B cell (primary cell): ENCODE results near the gene NELFA. TPM values are rescaled to one million over a fixed set of nuclear protein-coding genes. Genes with fewer than 3 reads are reported as not detected.

Experiments
- ATAC-seq: fragments of 200-7000 bp; cut with Tn5 transposase; one replicate; pipeline ENCODE4 v1.10.0; 2021; ENCODE audit warnings: low read depth, mild to moderate bottlenecking, moderate number of reproducible peaks, moderate library complexity
- CTCF ChIA-PET: fragments of 350-600 bp; sonication (Branson Sonifier 250); formaldehyde crosslinking; loops from one replicate; lab custom pipeline; 2021; ENCODE audit warnings: antibody characterized with exemption, inconsistent platforms; lab: Charles Lee
- POLR2A ChIA-PET: fragments of 350-600 bp; sonication (Branson Sonifier 250); formaldehyde crosslinking; loops from one replicate; lab custom pipeline; 2021; ENCODE audit warnings: antibody characterized with exemption; lab: Charles Lee
- DNase-seq: peaks from one replicate; pipeline ENCODE4 v3.0.0; 2013
- H2AFZ ChIP-seq: 2 replicates; pipeline ENCODE4 v1.6.1; 2012; ENCODE audit warnings: mild to moderate bottlenecking, low read depth, low read length; ENCODE audit not compliant: insufficient read depth, poor library complexity, severe bottlenecking
- H3K27ac ChIP-seq, 2 donors: 1 replicate in 1 of 2; 2 replicates in 1 of 2; pipeline ENCODE4 v1.5.1; 2012 to 2013; ENCODE audit warnings: low read length in 2 of 2, mild to moderate bottlenecking in 2 of 2, moderate library complexity in 1 of 2
- H3K27me3 ChIP-seq, 4 experiments: fragments of 200-600 bp in 1 of 4; sonication (generic) in 1 of 4; replicated peaks in 1 of 4; 1 replicate in 2 of 4; 2 replicates in 2 of 4; pipeline versions ENCODE4 v1.6.1 to v1.7.0; 2013 to 2016; ENCODE audit warnings: low read length in 3 of 4, mild to moderate bottlenecking in 2 of 4, mixed read lengths in 1 of 4, moderate library complexity in 1 of 4; ENCODE audit not compliant: insufficient read depth in 4 of 4, control insufficient read depth in 3 of 4; ENCODE audit errors: control extremely low read depth in 1 of 4
- H3K36me3 ChIP-seq, 2 experiments: replicated peaks in 1 of 2; 1 replicate in 1 of 2; 2 replicates in 1 of 2; pipeline versions ENCODE4 v1.6.1 to v1.7.1; 2013; ENCODE audit warnings: low read length in 1 of 2; ENCODE audit not compliant: insufficient read depth in 2 of 2, control insufficient read depth in 1 of 2; ENCODE audit errors: control extremely low read depth in 1 of 2, extremely low read depth in 1 of 2
- H3K4me1 ChIP-seq, 2 donors: fragments of 200-600 bp in 1 of 2; sonication (generic) in 1 of 2; 1 replicate in 1 of 2; 2 replicates in 1 of 2; pipeline versions ENCODE4 v1.5.1 to v1.6.1; 2013 to 2017; ENCODE audit warnings: low read length in 2 of 2; ENCODE audit not compliant: control insufficient read depth in 2 of 2, insufficient read depth in 2 of 2
- H3K4me2 ChIP-seq: replicated peaks from 2 replicates; pipeline ENCODE3; 2012; ENCODE audit warnings: mild to moderate bottlenecking, low read depth, low read length; ENCODE audit not compliant: poor library complexity, severe bottlenecking
- H3K4me3 ChIP-seq, 5 experiments: fragments of 200-600 bp in 1 of 5; sonication (generic) in 1 of 5; 1 replicate in 3 of 5; 2 replicates in 2 of 5; pipeline versions ENCODE4 v1.5.1 to v1.7.0; 2011 to 2016; ENCODE audit warnings: low read length in 4 of 5, mild to moderate bottlenecking in 4 of 5, low read depth in 2 of 5, control low read depth in 1 of 5, moderate library complexity in 1 of 5; ENCODE audit not compliant: insufficient read depth in 1 of 5; ENCODE audit errors: control extremely low read depth in 1 of 5, extremely low read depth in 1 of 5
- H3K79me2 ChIP-seq: fragments of 200-600 bp; sonication (generic); one replicate; pipeline ENCODE4 v1.6.0; 2016; ENCODE audit warnings: low read length; ENCODE audit not compliant: control insufficient read depth, insufficient read depth
- H3K9ac ChIP-seq: fragments of 200-600 bp; sonication (generic); 2 replicates; pipeline ENCODE4 v1.6.1; 2017; ENCODE audit warnings: mild to moderate bottlenecking, low read length, moderate library complexity
- H3K9me3 ChIP-seq, 3 donors: one replicate each; pipeline versions ENCODE4 v1.6.1 to v1.7.1; 2013; ENCODE audit warnings: low read length in 2 of 3; ENCODE audit not compliant: control insufficient read depth in 2 of 3, insufficient read depth in 1 of 3; ENCODE audit errors: control extremely low read depth in 1 of 3
- H4K20me1 ChIP-seq: 2 replicates; pipeline ENCODE4 v1.6.0; 2012; ENCODE audit warnings: mild to moderate bottlenecking, low read length; ENCODE audit not compliant: insufficient read depth, control insufficient read depth, poor library complexity, severe bottlenecking
- H3K27ac Mint-ChIP-seq: one replicate; pipeline ENCODE4 v1.8.0; 2021; ENCODE audit warnings: mixed read lengths
- H3K27me3 Mint-ChIP-seq: one replicate; pipeline ENCODE4 v1.8.0; 2021; ENCODE audit warnings: mixed read lengths
- H3K4me1 Mint-ChIP-seq: one replicate; pipeline ENCODE4 v1.8.0; 2021; ENCODE audit warnings: mixed read lengths
- H3K4me3 Mint-ChIP-seq: one replicate; pipeline ENCODE4 v1.8.0; 2021; ENCODE audit warnings: mixed read lengths
- H3K9me3 Mint-ChIP-seq: one replicate; pipeline ENCODE4 v1.8.0; 2022; ENCODE audit warnings: mixed read lengths; ENCODE audit not compliant: insufficient read depth
- CTCF ChIP-seq: fragments of 200-600 bp; IDR thresholded peaks from one replicate; pipeline ENCODE4 v1.8.0; 2022; ENCODE audit warnings: antibody characterized with exemption, mild to moderate bottlenecking
- EZH2 ChIP-seq: IDR thresholded peaks from 2 replicates; pipeline ENCODE4 v1.6.1; 2012; ENCODE audit warnings: borderline replicate concordance, low read depth, mild to moderate bottlenecking, moderate library complexity, low read length; ENCODE audit not compliant: insufficient read depth, poor library complexity, severe bottlenecking
- WGBS: methylation state at CpG from one replicate; pipeline ENCODE4 v1.1.5; 2013; ENCODE audit warnings: missing lambda C conversion rate; ENCODE audit not compliant: insufficient coverage; 5-methylcytosine and 5-hydroxymethylcytosine counted together
- intact Hi-C: fragments of 100-400 bp; cut with micrococcal nuclease; formaldehyde crosslinking; loops from one replicate; pipeline ENCODE4 v1.10.0; 2022
- polyA plus RNA-seq: library from polyadenylated mRNA; depleted of rRNA; stranded (reverse); fragments of >200 nt; gene quantifications from 2 replicates; pipeline ENCODE4 v1.2.3, GENCODE V29; 2012
- total RNA-seq, 2 donors: library from RNA; stranded (reverse); fragments of 120-200 nt in 1 of 2; gene quantifications; 1 replicate in 1 of 2; 2 replicates in 1 of 2; pipeline versions ENCODE4 v1.2.3 to v1.2.4, GENCODE V29; 2013 to 2022

The NELFA gene
- total and polyA plus RNA-seq, 2 donors (not counting 1 experiment from before 2014, with no cell fraction given): 42.8 to 60.7 TPM

DNA sequence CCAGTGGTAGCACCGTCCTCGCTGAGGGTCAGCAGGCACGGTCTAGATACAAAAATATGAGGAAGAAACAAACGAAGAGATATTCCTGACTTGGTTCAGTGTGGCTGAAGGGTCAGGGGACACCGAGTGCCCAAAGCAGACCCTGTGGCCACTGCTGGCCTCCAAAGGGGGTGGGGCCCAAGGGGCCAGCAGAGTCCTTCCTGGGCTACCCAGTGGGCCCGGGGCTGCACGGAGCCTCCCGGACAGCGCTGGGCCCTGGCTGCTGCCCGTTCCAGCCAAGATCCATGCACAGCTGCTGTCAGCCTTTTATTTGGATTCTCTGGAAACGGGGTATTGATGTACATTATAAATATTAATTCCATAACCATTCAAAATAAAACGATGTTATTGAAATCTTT, 20.4 kb downstream of the NELFA start:
- no peak overlapping the region for H3K27ac ChIP-seq
- 92% methylated on average over 5 of the region's 12 CpGs for WGBS
- no peaks in the 10 kb centered on the region for H3K27me3 Mint-ChIP-seq

DNA sequence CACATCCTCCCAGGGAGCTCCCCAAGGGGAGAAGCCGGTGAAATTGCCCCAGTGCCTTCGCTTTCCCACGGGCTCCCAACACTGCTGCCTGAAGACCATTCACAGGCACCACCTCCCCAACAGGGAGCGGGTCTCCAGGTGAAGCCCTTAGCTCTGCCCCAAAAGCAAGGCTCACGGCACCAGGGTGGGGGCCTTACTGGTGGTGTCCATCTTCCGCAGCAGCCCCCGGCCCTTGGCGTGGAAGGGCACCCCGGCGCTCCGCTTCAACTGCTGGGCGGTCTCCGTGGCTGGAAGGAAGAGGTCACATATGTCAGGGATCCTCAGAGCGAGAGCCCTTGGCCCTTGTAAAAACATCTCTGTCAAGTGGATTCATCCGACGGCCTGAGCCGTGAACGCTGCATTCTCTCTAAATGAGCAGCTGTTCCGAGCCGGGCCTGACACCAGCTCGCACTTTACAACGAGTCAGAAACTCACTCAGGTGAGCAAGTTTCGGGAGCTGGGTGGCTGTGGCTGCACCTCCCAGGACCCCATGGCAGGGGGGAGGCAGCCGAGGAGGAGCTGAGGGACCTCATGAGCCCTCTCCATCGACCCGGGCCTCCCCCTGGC, 20.9 kb downstream of the NELFA start:
- WGBS: 96% methylated on average over 26 of the region's 26 CpGs
- Histone ChIP-seq H3K9me3 (no peaks in the 10 kb centered on the region), H3K36me3 (peaks cover 0 to 77% of the 10 kb centered on the region in 2 experiments), H4K20me1 (peaks cover 53% of the 10 kb centered on the region), H3K4me3 (no peak overlapping the region), H2AFZ (no peak overlapping the region), H3K27ac (no peak overlapping the region), H3K9ac (no peak overlapping the region), H3K4me1 (no peaks in the 10 kb centered on the region), H3K79me2 (peaks cover 33% of the 10 kb centered on the region), H3K4me2 (no peak overlapping the region), H3K27me3 (no peaks in the 10 kb centered on the region)
- Mint-ChIP-seq H3K4me3 (no peak overlapping the region), H3K27ac (no peak overlapping the region), H3K4me1 (no peaks in the 10 kb centered on the region), H3K9me3 (no peaks in the 10 kb centered on the region), H3K27me3 (no peaks in the 10 kb centered on the region)
- DNase-seq (no peak), ATAC-seq (no peak)
- ChIA-PET POLR2A (no interaction called here), CTCF (no interaction called here)
- intact Hi-C loops: no loop called here
- TF ChIP-seq EZH2 (no peak), CTCF (no peak)

More for the DNA sequence above, 20.4 kb downstream of the NELFA start:
- ChIA-PET CTCF (no interaction called here), POLR2A (no interaction called here)
- Histone ChIP-seq H3K36me3 (peaks cover 0 to 72% of the 10 kb centered on the region in 2 experiments), H3K9ac (no peak overlapping the region), H3K4me2 (no peak overlapping the region), H3K4me3 (no peak overlapping the region), H2AFZ (no peak overlapping the region), H3K4me1 (no peaks in the 10 kb centered on the region), H3K79me2 (peaks cover 38% of the 10 kb centered on the region), H3K9me3 (no peaks in the 10 kb centered on the region), H4K20me1 (peaks cover 58% of the 10 kb centered on the region), H3K27me3 (no peaks in the 10 kb centered on the region)
- ATAC-seq (no peak), DNase-seq (no peak)
- H3K4me1 Mint-ChIP-seq: no peaks in the 10 kb centered on the region
- TF ChIP-seq CTCF: no peak
- TF ChIP-seq EZH2: no peak
- H3K27ac Mint-ChIP-seq: no peak overlapping the region
- no peak overlapping the region for H3K4me3 Mint-ChIP-seq
- intact Hi-C loops: no loop called here
- H3K9me3 Mint-ChIP-seq: no peaks in the 10 kb centered on the region
